ENCODE data around the gene LOXL4. TPM values are rescaled to one million over a fixed set of nuclear protein-coding genes. Genes with fewer than 3 reads are reported as not detected.
A peak's percentile ranks its signal among the peaks of the same experiment; 100 is the strongest.

Gene LOXL4
- total RNA-seq (2014; rRNA removed; shearing (Covaris generic)) = 19.6 and 23.0 TPM in 2 replicates

DNA sequence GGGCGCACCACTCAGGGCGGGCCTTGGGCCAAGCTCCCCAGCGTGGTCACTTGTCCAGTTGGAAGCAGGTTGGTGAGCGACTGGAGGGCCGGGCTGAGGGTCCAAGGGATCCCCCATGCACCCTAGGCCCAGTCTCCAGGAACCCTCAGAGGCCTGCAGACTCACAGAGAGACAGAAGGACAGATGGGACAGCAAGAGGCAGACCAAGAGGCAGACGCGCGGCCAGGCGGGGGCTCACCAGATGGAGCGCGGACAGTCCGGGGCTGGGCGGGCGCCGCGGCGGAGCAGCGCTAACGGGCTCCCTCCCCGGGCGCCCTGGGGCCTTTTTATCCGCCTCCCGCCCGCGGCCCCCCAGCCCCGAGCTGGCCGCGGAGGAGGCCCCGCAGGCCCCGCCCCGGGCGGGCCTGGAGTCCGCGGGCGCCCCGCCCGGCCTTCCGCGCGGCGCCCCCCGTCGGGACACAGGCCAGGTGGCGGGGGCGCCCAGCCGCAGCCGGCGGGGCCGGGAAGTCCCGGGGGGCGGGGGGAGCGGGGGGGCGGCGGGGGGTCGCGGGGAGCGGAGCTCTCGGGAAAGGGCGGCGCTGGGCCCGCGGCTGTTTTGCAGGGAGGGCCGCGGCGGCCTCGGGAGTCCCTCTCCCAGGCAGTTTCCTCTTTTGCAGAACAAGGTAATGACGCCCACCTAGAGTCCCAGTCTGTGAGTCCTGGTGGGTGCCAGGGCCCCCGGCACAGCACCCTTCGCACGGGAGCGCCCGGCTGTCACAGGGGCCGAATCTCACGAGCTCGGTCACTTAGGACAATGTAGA is at the start of gene LOXL4:
Gene LOXL4, minus strand, starts transcription at position 301 of the 800 bp plus-strand sequence. CDS start 5,175 bp downstream, outside the sequence.
- peak; percentile 53 for DNase-seq (ENCODE audit: low spot score)

DNA sequence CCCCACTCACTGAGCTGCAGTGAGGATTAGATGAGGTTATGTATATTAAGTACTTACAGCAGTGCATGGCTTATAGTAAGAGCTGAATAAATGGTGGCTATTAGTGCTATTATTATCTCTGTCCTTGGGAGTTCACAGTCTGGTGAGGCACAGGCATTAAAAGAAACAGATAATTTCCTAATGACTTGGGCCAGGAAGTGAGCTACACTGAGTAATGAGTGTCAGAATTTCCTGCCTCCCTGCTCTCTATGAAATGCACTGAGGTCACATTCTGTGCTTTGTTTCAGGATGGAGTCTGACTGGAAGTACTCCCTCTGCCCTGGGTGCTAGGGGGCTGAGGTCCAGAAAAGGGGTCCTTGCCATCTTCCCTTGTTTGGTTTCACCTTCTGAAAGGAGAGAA is 48.7 kb upstream of the LOXL4 start:
- no peak for DNase-seq (ENCODE audit: low spot score)

DNA sequence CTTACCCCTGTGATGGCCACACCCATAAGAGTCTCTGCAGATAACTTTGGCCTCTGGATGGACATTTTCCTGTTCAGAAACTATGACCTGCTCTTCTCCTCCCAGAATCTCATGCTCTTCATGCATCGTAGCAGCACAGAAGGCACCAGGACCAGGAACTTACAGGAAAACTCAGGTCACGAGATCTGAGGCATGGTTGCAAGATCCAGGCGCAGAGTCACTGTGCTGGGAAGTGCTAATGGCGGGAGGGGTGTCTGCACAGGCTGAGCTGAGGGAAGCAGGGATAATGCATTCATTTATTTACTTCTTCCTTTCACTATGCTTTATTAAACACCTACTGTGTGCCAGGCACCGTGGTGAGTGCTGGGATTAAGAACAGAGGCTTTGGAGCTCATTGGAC is 48.2 kb upstream of the LOXL4 start:
- no peak for DNase-seq (ENCODE audit: low spot score)

DNA sequence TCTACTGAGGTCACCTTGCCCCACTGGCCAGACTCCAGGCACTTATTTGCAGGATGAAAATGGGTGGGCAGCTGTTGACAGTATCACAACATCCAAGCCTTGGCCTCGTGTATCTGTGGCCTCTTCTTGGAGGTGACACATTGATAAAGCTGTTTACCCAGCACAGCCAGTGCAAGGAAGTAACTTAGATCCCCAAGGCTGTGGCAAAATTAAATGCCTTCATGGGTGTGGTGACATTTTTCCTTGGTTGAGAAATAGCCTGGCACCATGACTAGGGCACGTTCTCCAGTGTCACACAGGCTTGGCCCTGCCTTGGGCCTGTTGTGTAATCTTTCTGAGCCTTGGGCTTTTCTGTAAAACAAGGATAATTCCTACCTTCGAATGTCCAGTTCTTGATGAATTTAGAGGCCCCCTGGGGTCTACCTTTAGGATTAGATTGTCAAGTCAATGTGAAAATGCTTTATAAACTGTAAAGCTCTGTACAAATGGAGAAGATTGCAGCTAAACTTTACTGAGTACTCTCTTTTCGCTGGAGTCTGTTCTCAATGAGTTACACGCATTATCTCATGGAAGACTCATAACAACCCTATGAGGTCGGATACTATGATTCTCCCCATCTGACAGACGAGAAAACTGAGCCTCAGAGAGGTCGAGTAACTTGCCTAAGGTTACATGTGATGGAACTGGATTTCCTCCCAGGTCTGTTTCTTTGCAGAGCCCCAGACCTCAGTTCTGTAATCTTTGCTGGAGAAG is 46.7 kb upstream of the LOXL4 start:
- DNase-seq (ENCODE audit: low spot score) = no peak

DNA sequence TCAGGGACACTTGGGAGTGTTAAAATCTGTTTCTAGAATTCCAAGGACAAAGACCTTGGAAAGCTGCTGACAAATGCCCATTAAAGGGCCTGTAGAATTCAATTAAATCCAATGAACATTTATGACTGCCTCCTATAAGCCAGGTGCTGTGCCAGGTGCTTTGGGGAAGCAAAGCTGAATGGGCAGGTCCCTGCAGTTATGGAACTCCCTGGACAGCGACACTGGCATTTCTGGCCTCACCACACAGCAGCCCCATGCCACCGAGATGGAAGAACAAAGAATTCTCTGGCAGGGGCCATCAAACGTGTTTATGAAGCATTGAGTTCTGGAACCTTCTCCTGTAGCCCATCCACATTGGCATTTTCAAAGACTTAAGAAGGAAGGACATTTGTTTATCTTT is 45.6 kb upstream of the LOXL4 start:
- DNase-seq (ENCODE audit: low spot score) = no peak

DNA sequence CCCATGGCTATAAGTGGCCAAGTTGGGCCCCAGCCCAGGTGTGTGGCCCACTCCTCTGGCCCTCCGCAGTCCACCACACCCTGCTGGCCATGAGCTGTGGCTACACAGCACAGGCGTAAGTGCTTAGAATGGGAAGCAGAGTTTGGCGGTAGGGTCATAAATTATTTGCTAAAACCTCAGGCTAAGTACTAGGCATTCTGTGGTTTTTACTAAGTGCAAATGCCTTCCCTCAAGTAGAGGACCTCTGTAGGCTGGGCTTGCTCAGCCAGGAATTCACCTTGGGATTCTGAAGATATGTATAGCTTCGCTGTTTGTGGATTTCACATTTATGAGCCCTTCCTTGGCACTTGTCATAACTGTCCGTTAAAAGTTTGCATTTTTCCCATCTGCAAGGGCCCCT is 44.8 kb upstream of the LOXL4 start:
- no peak for DNase-seq (ENCODE audit: low spot score)

GRCh38 chr10:98312349-98312748 is 44.4 kb upstream of the LOXL4 start:
- DNase-seq (ENCODE audit: low spot score) = no peak

- DNase-seq (ENCODE audit: low spot score) = no peak
These were observed 42.7 kb upstream of the LOXL4 start for GRCh38 chr10:98310701-98311100.

- DNase-seq (ENCODE audit: low spot score) = peak; percentile 90
These were observed 41.7 kb upstream of the LOXL4 start for GRCh38 chr10:98309366-98310355.

GRCh38 chr10:98308669-98309365 is 40.8 kb upstream of the LOXL4 start:
- DNase-seq (ENCODE audit: low spot score) = peak; percentile 36

GRCh38 chr10:98307916-98308541 is 40.0 kb upstream of the LOXL4 start:
- no peak for DNase-seq (ENCODE audit: low spot score)

DNA sequence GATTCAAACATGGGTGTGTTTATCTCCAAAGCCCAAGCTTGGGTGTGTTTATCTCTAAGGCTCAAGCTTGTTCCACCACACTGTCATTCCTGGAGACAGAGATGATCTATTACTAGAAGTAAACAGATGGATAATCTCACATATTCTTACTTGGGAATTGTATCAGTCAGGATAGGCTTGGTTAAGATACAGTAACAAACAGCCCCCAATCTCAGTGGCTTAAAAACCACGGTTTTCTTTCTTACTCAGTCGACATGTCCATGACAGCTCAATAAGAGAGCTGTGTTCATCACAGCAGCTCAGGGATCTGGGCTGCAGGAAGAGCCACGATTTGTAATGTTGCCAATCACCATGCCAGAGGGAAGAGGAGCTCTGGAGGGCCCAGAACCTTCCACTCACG is 38.5 kb upstream of the LOXL4 start:
- DNase-seq (ENCODE audit: low spot score) = no peak

DNA sequence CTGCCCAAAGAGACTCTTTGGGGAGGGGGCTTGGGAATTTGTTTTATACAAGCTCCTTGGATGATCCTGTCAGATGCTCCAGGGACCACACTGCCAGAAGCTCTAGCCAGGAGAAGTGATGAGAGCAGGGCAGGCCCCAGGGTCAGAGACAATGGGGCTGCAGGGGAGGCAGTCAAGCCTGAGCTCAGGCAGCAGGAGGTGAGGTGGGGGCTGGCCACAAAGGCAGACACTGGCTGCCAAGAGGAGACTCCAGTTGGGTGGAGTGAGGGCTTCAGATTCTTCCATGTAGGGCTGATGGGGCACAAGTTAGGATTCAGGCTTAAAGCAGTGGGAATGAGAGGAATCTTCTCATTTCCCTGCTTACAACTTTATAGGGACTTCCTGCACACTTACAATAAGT is 35.6 kb upstream of the LOXL4 start:
- no peak for DNase-seq (ENCODE audit: low spot score)

GRCh38 chr10:98302741-98303365 is 34.9 kb upstream of the LOXL4 start:
- DNase-seq (ENCODE audit: low spot score) = no peak

DNA sequence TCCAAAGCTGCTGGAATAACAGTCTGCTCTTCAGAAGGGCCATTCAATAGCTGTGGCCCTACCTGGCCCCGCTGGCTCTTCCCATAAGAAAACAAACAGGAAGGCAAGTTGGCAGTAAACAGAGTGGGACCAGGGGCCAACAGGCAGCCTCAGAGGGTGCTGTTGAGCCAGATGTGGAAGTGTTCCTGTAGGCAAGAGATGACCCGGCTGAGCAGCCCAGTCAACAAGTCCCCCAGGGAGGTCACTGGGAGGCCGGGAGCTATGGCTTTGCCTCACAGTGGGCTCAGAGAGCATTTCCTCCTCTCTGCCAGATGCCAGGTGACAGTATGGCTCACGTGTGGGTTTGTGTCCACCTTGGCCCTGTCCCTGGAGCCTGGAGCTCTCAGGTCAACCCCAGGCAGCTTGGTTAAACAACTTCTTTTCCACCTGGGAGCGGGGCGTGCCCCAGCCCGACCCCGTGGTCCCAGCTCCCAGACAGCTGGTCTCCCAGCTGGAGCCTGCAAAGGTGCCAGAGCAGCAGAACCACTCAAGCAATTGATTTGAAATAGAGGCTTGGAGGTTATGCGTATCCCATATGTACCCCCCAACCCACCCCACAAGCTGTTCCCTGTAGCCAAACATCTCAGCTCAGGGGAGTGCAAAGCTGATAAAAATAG is 33.8 kb upstream of the LOXL4 start:
- DNase-seq (ENCODE audit: low spot score) = no peak

DNA sequence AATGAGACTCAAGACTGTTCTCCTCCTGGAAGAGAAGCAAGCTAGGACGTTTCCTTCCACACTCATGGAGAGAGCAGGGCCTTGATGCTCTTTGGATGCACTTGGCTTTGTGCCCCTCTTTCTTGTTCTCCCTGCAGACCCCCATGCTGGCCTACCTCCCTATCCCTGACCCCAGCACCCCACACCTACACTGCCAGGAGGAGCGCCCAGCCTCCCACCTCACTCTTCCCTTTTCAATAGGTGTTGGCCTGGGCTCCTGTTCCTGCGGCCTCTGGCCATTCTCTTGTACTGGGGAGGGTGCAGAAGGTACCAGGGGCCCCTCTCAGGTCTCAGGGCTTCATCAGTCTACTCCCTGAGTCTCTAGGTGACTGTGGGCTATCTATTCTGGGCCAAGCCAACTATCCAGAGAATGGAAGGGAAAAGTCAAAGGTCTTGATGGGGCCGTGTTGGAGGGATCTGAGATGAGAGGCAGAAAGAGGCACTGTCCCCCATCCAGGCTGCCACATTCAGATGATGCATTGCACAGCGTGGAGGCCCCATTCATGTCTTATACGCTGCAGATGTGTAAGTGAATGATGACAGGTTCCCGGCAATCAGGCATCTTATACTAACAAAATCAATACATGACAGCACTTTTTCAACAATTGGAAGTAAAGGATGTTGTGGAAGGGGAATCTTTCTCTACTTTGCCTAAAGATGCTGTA is 32.7 kb upstream of the LOXL4 start:
- no peak for DNase-seq (ENCODE audit: low spot score)

GRCh38 chr10:98299341-98299740 is 31.3 kb upstream of the LOXL4 start:
- DNase-seq (ENCODE audit: low spot score) = no peak

DNA sequence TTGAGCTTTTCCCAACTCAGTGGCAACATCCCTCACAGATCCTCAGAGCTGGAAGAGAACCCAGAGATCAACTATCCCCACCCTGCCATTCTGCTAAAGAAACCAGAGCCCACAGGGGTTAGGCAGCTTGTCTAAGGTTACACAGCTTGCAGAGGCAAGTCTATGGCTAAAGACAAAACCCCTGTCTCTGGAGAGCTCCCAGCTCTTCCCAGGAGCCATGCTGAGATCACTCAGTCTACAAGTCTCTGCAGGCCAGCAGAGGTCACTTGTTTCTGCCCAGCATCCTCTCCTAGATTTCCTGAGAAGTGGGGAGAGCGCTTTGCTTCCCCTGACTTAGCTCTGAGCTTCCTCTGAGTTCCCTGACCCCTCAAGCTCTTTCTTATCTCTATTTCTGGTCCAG is 28.5 kb upstream of the LOXL4 start:
- no peak for DNase-seq (ENCODE audit: low spot score)

GRCh38 chr10:98295907-98296306 is 27.9 kb upstream of the LOXL4 start:
- DNase-seq (ENCODE audit: low spot score) = no peak

Data from HT-29 (cell line).